IMR-90 (cell line): ENCODE data around the gene SLC16A9. TPM values are rescaled to one million over a fixed set of nuclear protein-coding genes. Genes with fewer than 3 reads are reported as not detected.

Experiments used
- ATAC-seq: fragments of 200-7000 bp; cut with Tn5 transposase; 2 replicates; pipeline ENCODE4 v1.9.1; 2020; ENCODE audit warnings: low read depth, mild to moderate bottlenecking, moderate library complexity
- BruUV-seq: library from RNA; stranded (reverse); fragments of 400-500 nt; replicated peaks from 2 replicates; lab custom pipeline; 2021; lab: Mats Ljungman, UMichigan
- CTCF ChIA-PET: fragments of 300-600 bp; formaldehyde crosslinking; extraction: SDS; loops from one replicate; lab custom pipeline; 2021; ENCODE audit warnings: antibody characterized with exemption; lab: Yijun Ruan, JAX
- POLR2A ChIA-PET: fragments of 300-600 bp; sonication (Branson Sonifier 250); formaldehyde crosslinking; loops from one replicate; lab custom pipeline; 2022; ENCODE audit warnings: antibody characterized with exemption; ENCODE audit not compliant: unreplicated experiment; lab: Charles Lee
- DNase-seq: peaks from one replicate; pipeline ENCODE4 v3.0.0; 2013
- H2AFZ ChIP-seq: replicated peaks from 2 replicates; pipeline ENCODE3; 2013; ENCODE audit warnings: low read length, mild to moderate bottlenecking; ENCODE audit not compliant: poor library complexity
- H2AK5ac ChIP-seq: 2 replicates; pipeline ENCODE4 v1.6.1; 2013; ENCODE audit warnings: low read depth, low read length, inconsistent platforms
- H2AK9ac ChIP-seq: replicated peaks from 2 replicates; pipeline ENCODE3; 2013; ENCODE audit warnings: mild to moderate bottlenecking, low read depth, low read length, moderate library complexity; ENCODE audit not compliant: poor library complexity
- H2BK120ac ChIP-seq: 2 replicates; pipeline ENCODE4 v1.6.1; 2013; ENCODE audit warnings: low read depth, low read length, inconsistent platforms
- H2BK15ac ChIP-seq: 3 replicates; pipeline ENCODE4 v1.6.1; 2013; ENCODE audit warnings: low read depth, low read length, inconsistent platforms
- H2BK20ac ChIP-seq: 2 replicates; pipeline ENCODE4 v1.6.1; 2013; ENCODE audit warnings: low read depth, mild to moderate bottlenecking, inconsistent platforms, low read length, moderate library complexity
- H2BK5ac ChIP-seq: 2 replicates; pipeline ENCODE4 v1.6.1; 2013; ENCODE audit warnings: mild to moderate bottlenecking, low read depth, low read length, inconsistent platforms; ENCODE audit not compliant: poor library complexity, severe bottlenecking
- H3K14ac ChIP-seq: replicated peaks from 2 replicates; pipeline ENCODE4 v1.6.1; 2013; ENCODE audit warnings: low read depth, low read length, inconsistent platforms
- H3K18ac ChIP-seq: 2 replicates; pipeline ENCODE4 v1.6.1; 2013; ENCODE audit warnings: low read depth, low read length, control low read depth
- H3K23ac ChIP-seq: 2 replicates; pipeline ENCODE4 v1.6.1; 2013; ENCODE audit warnings: low read depth, low read length, inconsistent platforms
- H3K27ac ChIP-seq: 2 replicates; pipeline ENCODE4 v1.5.1; 2013; ENCODE audit warnings: mild to moderate bottlenecking, control low read depth, low read length; ENCODE audit not compliant: insufficient read depth
- H3K27me3 ChIP-seq: 2 replicates; pipeline ENCODE4 v1.6.1; 2013; ENCODE audit warnings: low read length; ENCODE audit not compliant: control insufficient read depth, insufficient read depth
- H3K36me3 ChIP-seq: 2 replicates; pipeline ENCODE4 v1.6.1; 2013; ENCODE audit warnings: low read length, mixed read lengths; ENCODE audit not compliant: control insufficient read depth, insufficient read depth
- H3K4ac ChIP-seq: 2 replicates; pipeline ENCODE4 v1.6.1; 2013; ENCODE audit warnings: low read depth, low read length, inconsistent platforms
- H3K4me1 ChIP-seq: 2 replicates; pipeline ENCODE4 v1.6.1; 2013; ENCODE audit warnings: low read length, mixed read lengths; ENCODE audit not compliant: control insufficient read depth, insufficient read depth
- H3K4me2 ChIP-seq: 2 replicates; pipeline ENCODE4 v1.6.1; 2013; ENCODE audit warnings: low read depth, mild to moderate bottlenecking, control low read depth, low read length, moderate library complexity
- H3K4me3 ChIP-seq: 2 replicates; pipeline ENCODE4 v1.5.1; 2013; ENCODE audit warnings: low read depth, mild to moderate bottlenecking, control low read depth, low read length, moderate library complexity; ENCODE audit not compliant: insufficient read depth
- H3K56ac ChIP-seq: 2 replicates; pipeline ENCODE4 v1.6.1; 2013; ENCODE audit warnings: low read length, inconsistent platforms; ENCODE audit not compliant: insufficient read depth; ENCODE audit errors: extremely low read depth
- H3K79me1 ChIP-seq, 2 experiments: 2 replicates each; pipeline ENCODE4 v1.6.1; 2013; ENCODE audit warnings: low read length in 2 of 2, inconsistent platforms in 1 of 2, low read depth in 1 of 2
- H3K9ac ChIP-seq: 2 replicates; pipeline ENCODE4 v1.6.1; 2013; ENCODE audit warnings: low read depth, low read length, control low read depth
- H3K9me1 ChIP-seq: 2 replicates; pipeline ENCODE4 v1.6.1; 2013; ENCODE audit warnings: low read length, inconsistent platforms; ENCODE audit not compliant: insufficient read depth
- H3K9me3 ChIP-seq: 2 replicates; pipeline ENCODE4 v1.6.1; 2013; ENCODE audit warnings: low read length; ENCODE audit not compliant: control insufficient read depth, insufficient read depth
- H4K20me1 ChIP-seq: 2 replicates; pipeline ENCODE4 v1.6.1; 2013; ENCODE audit warnings: low read length, inconsistent platforms; ENCODE audit not compliant: insufficient read depth
- H4K5ac ChIP-seq: 2 replicates; pipeline ENCODE4 v1.6.1; 2013; ENCODE audit warnings: mild to moderate bottlenecking, low read depth, low read length, control low read depth
- H4K8ac ChIP-seq, 2 experiments: 2 replicates each; pipeline ENCODE4 v1.6.1; 2013; ENCODE audit warnings: low read depth in 2 of 2, low read length in 2 of 2, control low read depth in 1 of 2, inconsistent platforms in 1 of 2
- H4K91ac ChIP-seq: 2 replicates; pipeline ENCODE4 v1.6.1; 2013; ENCODE audit warnings: low read depth, low read length, inconsistent platforms; ENCODE audit not compliant: insufficient read depth
- BHLHE40 ChIP-seq: fragments of 150-350 bp; IDR thresholded peaks from 2 replicates; pipeline ENCODE4 v1.6.1; 2016; ENCODE audit warnings: mild to moderate bottlenecking, low read depth, low read length
- CEBPB ChIP-seq: IDR thresholded peaks from 2 replicates; pipeline ENCODE4 v1.6.1; 2012; ENCODE audit warnings: low read depth, low read length, improper control_type of control experiment
- CHD1 ChIP-seq: IDR thresholded peaks from 2 replicates; pipeline ENCODE4 v1.6.1; 2012; ENCODE audit warnings: low read depth, low read length, improper control_type of control experiment
- CTCF ChIP-seq: conservative IDR thresholded peaks from 2 replicates; pipeline ENCODE4 v1.5.1; 2012; ENCODE audit warnings: mild to moderate bottlenecking, low read depth, low read length, improper control_type of control experiment
- ELK1 ChIP-seq: fragments of 150-350 bp; IDR thresholded peaks from 2 replicates; pipeline ENCODE4 v1.6.1; 2016; ENCODE audit warnings: low read depth, mild to moderate bottlenecking, low read length, moderate library complexity, borderline replicate concordance
- FOS ChIP-seq: fragments of 150-350 bp; IDR thresholded peaks from 2 replicates; pipeline ENCODE4 v1.6.1; 2016; ENCODE audit warnings: low read depth, low read length
- MAFK ChIP-seq: IDR thresholded peaks from 2 replicates; pipeline ENCODE4 v1.6.1; 2012; ENCODE audit warnings: low read depth, low read length, improper control_type of control experiment
- MAZ ChIP-seq: IDR thresholded peaks from 2 replicates; pipeline ENCODE4 v1.6.1; 2012; ENCODE audit warnings: low read depth, mild to moderate bottlenecking, low read length, improper control_type of control experiment, moderate library complexity, borderline replicate concordance
- NFE2L2 ChIP-seq: fragments of 150-350 bp; IDR thresholded peaks from 2 replicates; pipeline ENCODE4 v1.6.1; 2016; ENCODE audit warnings: low read depth, mild to moderate bottlenecking, low read length
- POLR2A ChIP-seq: IDR thresholded peaks from 2 replicates; pipeline ENCODE4 v1.6.1; 2012; ENCODE audit warnings: mild to moderate bottlenecking, low read depth, low read length
- RAD21 ChIP-seq: IDR thresholded peaks from 2 replicates; pipeline ENCODE4 v1.6.1; 2012; ENCODE audit warnings: low read length, improper control_type of control experiment
- RCOR1 ChIP-seq: IDR thresholded peaks from 2 replicates; pipeline ENCODE4 v1.6.1; 2012; ENCODE audit warnings: mild to moderate bottlenecking, low read length, improper control_type of control experiment; ENCODE audit not compliant: insufficient replicate concordance
- SMC3 ChIP-seq: fragments of 150-350 bp; IDR thresholded peaks from 2 replicates; pipeline ENCODE4 v1.6.1; 2016; ENCODE audit warnings: low read depth, mild to moderate bottlenecking, antibody characterized with exemption, low read length, moderate library complexity
- WGBS, 2 experiments: methylation state at CpG; one replicate each; pipeline versions ENCODE4 v1.1.5 to v1.1.7; 2013; ENCODE audit warnings: missing lambda C conversion rate in 2 of 2; ENCODE audit not compliant: insufficient read length in 1 of 2; ENCODE audit errors: extremely low coverage in 2 of 2; 5-methylcytosine and 5-hydroxymethylcytosine counted together
- dilution Hi-C: fragments of 300-500 bp; cut with HindIII; formaldehyde crosslinking; loops from one replicate; pipeline ENCODE4 v1.14.3; 2018; ENCODE audit warnings: low sequenced_read_pairs; ENCODE audit not compliant: unreplicated experiment
- in situ Hi-C: fragments of 300-500 bp; cut with MboI; formaldehyde crosslinking; loops from 3 replicates; pipeline ENCODE4 v1.14.3; 2019; ENCODE audit warnings: low sequenced_read_pairs, inconsistent platforms, mixed read lengths
- intact Hi-C: fragments of 100-400 bp; cut with micrococcal nuclease; formaldehyde crosslinking; loops from 2 replicates; pipeline ENCODE4 v1.10.0; 2022
- polyA plus RNA-seq, 3 experiments: library from polyadenylated mRNA; depleted of rRNA; stranded (reverse); fragments of >200 nt; gene quantifications; 2 replicates each; pipeline ENCODE4 v1.2.3, GENCODE V29; 2012; ENCODE audit warnings: low replicate concordance in 1 of 3
- total RNA-seq: library from RNA; depleted of rRNA; stranded (reverse); fragments of >200 nt; gene quantifications from 2 replicates; pipeline ENCODE4 v1.2.3, GENCODE V29; 2012

SLC16A9 gene
- total and polyA plus RNA-seq, 2 of the 4 experiments (the other 2 are of a cell fraction): 0.18 to 0.26 TPM

GRCh38 chr10:59622320-59623132, 87.1 kb downstream of the SLC16A9 start:
- Histone ChIP-seq H4K20me1 (no peaks in the 10 kb centered on the region), H4K91ac (no peak overlapping the region), H3K4me3 (no peak overlapping the region), H4K5ac (no peak overlapping the region), H3K27me3 (peaks cover 2% of the 10 kb centered on the region), H3K79me1 (no peaks in the 10 kb centered on the region), H2AFZ (no peak overlapping the region), H3K4me2 (no peak overlapping the region), H3K9me3 (no peaks in the 10 kb centered on the region), H2BK5ac (no peak overlapping the region), H3K18ac (no peak overlapping the region), H4K8ac (no peak overlapping the region), H2BK120ac (no peak overlapping the region), H3K9me1 (no peaks in the 10 kb centered on the region), H3K9ac (no peak overlapping the region), H3K14ac (no peak overlapping the region), H3K23ac (no peak overlapping the region), H3K36me3 (no peaks in the 10 kb centered on the region), H2BK15ac (no peak overlapping the region), H2AK5ac (no peak overlapping the region), H2BK20ac (no peak overlapping the region), H3K56ac (no peak overlapping the region), H3K27ac (no peak overlapping the region), H2AK9ac (no peak overlapping the region), H3K4ac (no peak overlapping the region), H3K4me1 (no peaks in the 10 kb centered on the region)
- ChIA-PET POLR2A (no interaction called here), CTCF (interaction anchor here (0.6 to 2.5 kb wide), 6 partner anchors 8 to 670 kb away, joined by 3 to 9 read pairs (median 3); no protein-coding TSS in a partner anchor)
- TF ChIP-seq RCOR1 (no peak), NFE2L2 (no peak), SMC3 (peak; percentile 59), CHD1 (no peak), FOS (no peak), MAFK (no peak), BHLHE40 (no peak), CTCF (peak; percentile 59), MAZ (no peak), RAD21 (peak; percentile 53), ELK1 (no peak), CEBPB (no peak), POLR2A (no peak)
- ATAC-seq (peak; percentile 69), DNase-seq (peak; percentile 61)
- 72% methylated on average over 2 of the region's 16 CpGs; no CpG with 5 or more reads in 1 of the 2 experiments for WGBS, 2 experiments
- intact Hi-C loops: loop anchor here (1.0 to 5.0 kb wide), 3 partner anchors 382 to 840 kb away; no protein-coding TSS in a partner anchor
- no TSS peak for BruUV-seq
- dilution Hi-C loops: no loop called here
- in situ Hi-C loops: loop anchor here (10.0 to 25.0 kb wide), 3 partner anchors 212 to 660 kb away; no protein-coding TSS in a partner anchor
